GM12874 (cell line): ENCODE measurements around the gene CASP2.

Experiments
- TF ChIP-seq, protein P1 (sequence below): IDR thresholded peaks from 2 replicates; pipeline ENCODE4 v1.5.1; 2011; ENCODE audit warnings: low read depth, mild to moderate bottlenecking, control low read depth, low read length, moderate library complexity; ENCODE audit not compliant: insufficient read depth

The CASP2 gene

DNA sequence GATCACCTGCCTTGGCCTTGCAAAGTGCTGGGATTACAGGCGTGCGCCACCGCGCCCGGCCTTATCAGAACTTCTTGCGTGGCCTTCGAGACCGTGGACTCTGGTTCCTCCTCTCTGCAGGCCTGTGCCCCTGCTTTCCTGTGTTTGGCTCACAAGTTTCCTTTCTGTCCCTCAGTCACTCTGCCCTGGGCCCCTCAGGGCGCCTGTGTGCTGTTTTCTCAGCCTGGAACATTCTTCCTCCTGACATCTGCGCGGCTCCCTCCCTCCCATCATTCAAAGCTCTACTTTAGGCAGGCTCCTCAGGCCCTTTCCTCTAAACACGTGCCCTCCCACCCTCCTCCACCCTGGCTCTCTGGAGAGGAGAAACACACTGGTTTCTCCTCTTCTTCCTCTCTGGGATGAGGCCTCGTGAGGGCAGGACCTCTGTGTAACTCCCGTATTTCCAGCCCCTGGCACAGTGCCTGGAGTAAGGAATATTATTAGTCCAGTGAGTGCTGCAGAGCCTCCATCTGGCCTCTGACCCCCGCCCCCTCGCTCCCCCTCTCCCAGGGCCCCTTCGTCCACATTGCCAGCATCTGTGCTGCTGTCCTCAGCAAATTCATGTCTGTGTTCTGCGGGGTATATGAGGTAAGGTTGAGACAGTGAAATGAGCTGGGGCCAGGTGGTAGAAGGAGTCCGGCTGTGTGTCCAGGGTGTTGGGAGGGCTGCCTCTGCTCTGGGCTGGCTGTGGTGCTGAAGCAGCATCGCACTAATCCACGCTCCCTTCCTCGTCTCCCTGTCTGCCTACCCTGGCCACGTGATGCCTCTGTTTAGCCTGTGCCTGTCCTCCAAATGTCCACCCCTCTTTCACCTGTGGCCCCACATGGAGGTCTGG lies 34.8 kb downstream of the CASP2 start:
- TF ChIP-seq, protein P1, sequence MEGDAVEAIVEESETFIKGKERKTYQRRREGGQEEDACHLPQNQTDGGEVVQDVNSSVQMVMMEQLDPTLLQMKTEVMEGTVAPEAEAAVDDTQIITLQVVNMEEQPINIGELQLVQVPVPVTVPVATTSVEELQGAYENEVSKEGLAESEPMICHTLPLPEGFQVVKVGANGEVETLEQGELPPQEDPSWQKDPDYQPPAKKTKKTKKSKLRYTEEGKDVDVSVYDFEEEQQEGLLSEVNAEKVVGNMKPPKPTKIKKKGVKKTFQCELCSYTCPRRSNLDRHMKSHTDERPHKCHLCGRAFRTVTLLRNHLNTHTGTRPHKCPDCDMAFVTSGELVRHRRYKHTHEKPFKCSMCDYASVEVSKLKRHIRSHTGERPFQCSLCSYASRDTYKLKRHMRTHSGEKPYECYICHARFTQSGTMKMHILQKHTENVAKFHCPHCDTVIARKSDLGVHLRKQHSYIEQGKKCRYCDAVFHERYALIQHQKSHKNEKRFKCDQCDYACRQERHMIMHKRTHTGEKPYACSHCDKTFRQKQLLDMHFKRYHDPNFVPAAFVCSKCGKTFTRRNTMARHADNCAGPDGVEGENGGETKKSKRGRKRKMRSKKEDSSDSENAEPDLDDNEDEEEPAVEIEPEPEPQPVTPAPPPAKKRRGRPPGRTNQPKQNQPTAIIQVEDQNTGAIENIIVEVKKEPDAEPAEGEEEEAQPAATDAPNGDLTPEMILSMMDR: no peak

- TF ChIP-seq, protein P1: no peak
Measured at GRCh38 chr7:143323653-143324052, 35.5 kb downstream of the CASP2 start.

DNA sequence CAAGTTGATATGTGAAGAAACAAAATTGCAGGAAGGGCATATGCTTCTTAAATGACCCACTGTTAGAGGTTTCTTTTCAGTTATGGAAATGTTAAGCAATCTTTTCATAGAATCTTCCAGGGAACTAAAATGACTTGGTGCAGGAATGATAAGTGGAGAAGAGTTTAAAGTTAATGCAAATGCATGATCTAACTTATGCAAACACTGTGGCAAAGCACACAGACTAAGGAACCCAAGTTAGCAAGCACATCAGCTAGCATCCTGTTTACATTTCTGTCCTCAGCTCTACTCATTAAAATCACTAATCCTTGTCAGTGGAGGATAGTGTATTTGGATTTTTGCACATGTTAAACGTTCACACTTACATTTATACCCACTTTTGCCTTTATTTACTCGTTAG lies 37.1 kb downstream of the CASP2 start:
- TF ChIP-seq, protein P1: no peak

DNA sequence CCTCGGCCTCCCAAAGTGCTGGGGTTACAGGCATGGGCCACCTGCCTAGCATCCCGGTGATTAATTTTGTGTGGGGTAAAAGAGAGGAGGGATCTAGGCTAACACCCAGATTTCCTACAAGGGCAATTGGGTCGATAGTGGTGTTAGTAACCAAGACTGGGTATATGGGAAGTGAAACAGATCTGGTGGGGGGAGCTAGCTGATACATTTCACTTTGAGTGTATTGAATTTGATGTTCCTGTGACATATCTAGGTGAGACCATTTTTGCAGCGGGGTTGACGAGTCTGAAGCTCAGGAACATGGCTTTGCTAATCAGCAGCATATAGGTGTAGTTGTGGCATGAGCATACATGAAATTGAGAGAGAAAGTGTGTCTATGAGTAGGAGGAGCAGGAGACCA lies 39.8 kb downstream of the CASP2 start:
- TF ChIP-seq, protein P1: no peak

DNA sequence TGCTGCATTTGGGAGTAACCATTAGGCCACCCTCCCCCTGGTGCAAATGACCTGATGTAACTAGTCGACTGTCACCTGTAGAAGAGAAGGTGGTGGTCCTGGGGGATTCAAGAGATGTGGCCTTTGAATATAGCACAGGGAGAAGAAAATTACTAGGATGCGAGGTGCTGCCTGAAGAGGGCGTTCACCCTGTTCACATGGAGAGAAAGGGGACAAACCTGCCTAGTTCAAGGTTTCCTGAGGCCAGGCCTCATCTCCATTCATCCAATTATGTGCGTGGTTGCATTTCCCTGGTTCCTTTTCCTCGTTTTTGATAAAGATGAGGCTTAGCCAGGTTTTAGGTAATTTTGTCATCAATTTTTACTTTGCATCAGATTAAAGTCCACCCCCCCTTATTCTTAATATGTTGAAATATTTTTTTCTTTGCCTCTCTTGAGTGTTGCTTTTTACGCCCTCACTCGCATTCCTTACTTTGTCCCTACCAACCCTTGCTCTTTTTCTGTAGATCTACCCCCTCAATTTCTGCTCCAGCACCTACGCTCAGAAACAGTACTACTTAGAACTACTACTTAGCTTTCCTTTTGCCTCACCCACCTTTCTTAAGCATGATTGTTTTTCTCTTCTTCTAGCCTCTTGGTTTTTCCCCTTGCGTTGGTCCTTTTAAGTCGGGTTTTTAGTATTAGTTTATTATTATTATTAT lies 41.5 kb downstream of the CASP2 start:
- TF ChIP-seq, protein P1: 0 out of 2 replicates have a peak, but pooled peaks have one; percentile 9

DNA sequence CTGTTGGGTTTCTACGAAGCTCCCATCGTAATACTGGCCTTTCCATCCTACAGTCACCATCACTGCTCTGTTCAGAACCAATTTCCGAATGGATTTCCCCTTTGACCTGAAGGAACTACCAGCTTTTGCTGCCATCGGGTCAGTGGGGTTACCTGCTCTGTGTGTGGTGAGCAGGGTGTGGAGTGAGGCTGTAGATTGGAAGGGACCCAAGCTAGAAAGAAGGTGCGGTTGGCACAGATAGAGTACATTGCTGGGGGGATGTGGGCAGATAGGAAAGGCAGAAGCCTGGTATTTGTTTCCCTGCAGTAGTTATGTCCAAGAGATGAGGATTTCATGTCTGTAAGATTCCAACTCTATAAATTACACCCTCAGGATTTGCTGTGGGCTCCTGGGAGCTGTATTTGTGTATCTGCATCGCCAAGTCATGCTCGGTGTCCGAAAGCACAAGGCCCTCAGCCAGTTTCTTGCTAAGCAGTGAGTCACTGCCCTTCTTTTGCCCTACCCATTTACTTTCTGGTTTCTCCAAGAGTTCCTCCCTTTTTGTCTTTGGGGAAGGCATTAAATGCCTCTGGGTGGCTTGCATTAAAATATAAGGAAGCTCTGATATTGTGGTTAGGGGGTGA lies 43.1 kb downstream of the CASP2 start:
- TF ChIP-seq, protein P1: no peak

GRCh38 chr7:143334244-143334643 lies 46.1 kb downstream of the CASP2 start:
- TF ChIP-seq, protein P1: no peak
